Testis (tissue), 3 donors: ENCODE results near the gene SMIM33. TPM values are rescaled to one million over a fixed set of nuclear protein-coding genes. Genes with fewer than 3 reads are reported as not detected.
"Not testable (repeated sequence)": the region's sequence is repeated elsewhere in the genome, so short reads cannot be mapped to it uniquely, and the experiment has no call there.

Experiments used
- DNase-seq: peaks from one replicate; pipeline ENCODE4 v3.0.0-alpha.2; 2019
- H3K27ac ChIP-seq, 2 donors: fragments of 200-600 bp; sonication (generic); one replicate each; pipeline ENCODE4 v1.5.1; 2019
- H3K27me3 ChIP-seq: fragments of 200-600 bp; sonication (generic); one replicate; pipeline ENCODE4 v1.5.1; 2019
- H3K36me3 ChIP-seq: fragments of 200-600 bp; sonication (generic); one replicate; pipeline ENCODE4 v1.5.1; 2017; ENCODE audit warnings: low read depth; ENCODE audit errors: missing control alignments
- H3K4me1 ChIP-seq: fragments of 200-600 bp; sonication (generic); one replicate; pipeline ENCODE4 v1.5.1; 2019
- H3K4me3 ChIP-seq, 2 donors: fragments of 200-600 bp; sonication (generic); one replicate each; pipeline ENCODE4 v1.5.1; 2017 to 2019
- H3K9me3 ChIP-seq: fragments of 200-600 bp; sonication (generic); one replicate; pipeline ENCODE4 v1.5.1; 2017
- POLR2A ChIP-seq: fragments of 450-650 bp; IDR thresholded peaks from one replicate; pipeline ENCODE4 v1.6.1; 2017; ENCODE audit warnings: antibody characterized with exemption, mild to moderate bottlenecking, moderate library complexity
- WGBS, 2 donors: methylation state at CpG; one replicate each; pipeline ENCODE4 v1.1.5; 2018; 5-methylcytosine and 5-hydroxymethylcytosine counted together
- intact Hi-C: fragments of 100-400 bp; cut with DNase I; formaldehyde crosslinking; loops from one replicate; pipeline ENCODE4 v1.15.1; 2023; ENCODE audit warnings: low total_unique reads
- polyA plus RNA-seq: library from polyadenylated mRNA; stranded (reverse); fragments of 350-450 nt; fragmentation: Illumina TruSeq; extraction: RNeasy Lipid Tissue Mini Kit (QIAGEN cat#74804); gene quantifications from one replicate; pipeline ENCODE4 v1.2.3, GENCODE V29; 2014; ENCODE audit warnings: low read depth, low replicate concordance; ENCODE audit not compliant: insufficient read depth
- total RNA-seq, 2 donors: library from RNA; depleted of rRNA; stranded (reverse); fragments of >200 nt; gene quantifications; one replicate each; pipeline ENCODE4 v1.2.3, GENCODE V29; 2016
- TF ChIP-seq, protein P1 (sequence below), 3 experiments: fragments of 450-650 bp in 2 of 3; fragments of 200-600 bp in 1 of 3; sonication (generic) in 1 of 3; IDR thresholded peaks; one replicate each; pipeline ENCODE4 v1.5.1; 2016 to 2019; ENCODE audit warnings: antibody characterized with exemption in 3 of 3, mild to moderate bottlenecking in 2 of 3, moderate library complexity in 1 of 3

Gene SMIM33
- total and polyA plus RNA-seq, 3 donors from 2014 or later: 0.16 TPM; not detected in 2

DNA sequence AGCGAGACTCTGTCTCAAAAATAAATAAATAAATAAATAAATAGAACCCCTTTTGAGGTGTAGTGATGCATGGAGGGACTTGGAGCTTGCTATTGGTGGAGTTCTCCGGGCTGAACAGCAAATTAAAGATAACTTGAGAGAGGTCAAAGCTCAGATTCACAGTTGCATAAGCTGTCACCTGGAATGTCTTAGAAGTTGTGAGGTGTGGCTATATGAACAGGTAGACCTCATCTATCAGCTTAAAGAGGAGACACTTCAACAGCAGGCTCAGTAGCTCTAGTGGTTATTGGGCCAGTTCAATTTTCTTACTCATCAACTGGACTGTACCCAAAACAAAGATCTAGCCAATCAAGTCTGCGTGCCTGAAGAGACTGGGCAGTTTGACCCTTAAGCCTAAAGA lies 23.5 kb downstream of the SMIM33 start:
- TF ChIP-seq, protein P1, sequence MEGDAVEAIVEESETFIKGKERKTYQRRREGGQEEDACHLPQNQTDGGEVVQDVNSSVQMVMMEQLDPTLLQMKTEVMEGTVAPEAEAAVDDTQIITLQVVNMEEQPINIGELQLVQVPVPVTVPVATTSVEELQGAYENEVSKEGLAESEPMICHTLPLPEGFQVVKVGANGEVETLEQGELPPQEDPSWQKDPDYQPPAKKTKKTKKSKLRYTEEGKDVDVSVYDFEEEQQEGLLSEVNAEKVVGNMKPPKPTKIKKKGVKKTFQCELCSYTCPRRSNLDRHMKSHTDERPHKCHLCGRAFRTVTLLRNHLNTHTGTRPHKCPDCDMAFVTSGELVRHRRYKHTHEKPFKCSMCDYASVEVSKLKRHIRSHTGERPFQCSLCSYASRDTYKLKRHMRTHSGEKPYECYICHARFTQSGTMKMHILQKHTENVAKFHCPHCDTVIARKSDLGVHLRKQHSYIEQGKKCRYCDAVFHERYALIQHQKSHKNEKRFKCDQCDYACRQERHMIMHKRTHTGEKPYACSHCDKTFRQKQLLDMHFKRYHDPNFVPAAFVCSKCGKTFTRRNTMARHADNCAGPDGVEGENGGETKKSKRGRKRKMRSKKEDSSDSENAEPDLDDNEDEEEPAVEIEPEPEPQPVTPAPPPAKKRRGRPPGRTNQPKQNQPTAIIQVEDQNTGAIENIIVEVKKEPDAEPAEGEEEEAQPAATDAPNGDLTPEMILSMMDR (IDR thresholded peaks at IDR 0.05): no peak
- no peak for TF ChIP-seq POLR2A
- no peaks in the 10 kb centered on the region for H3K27me3 ChIP-seq
- no peak overlapping the region for H3K4me3 ChIP-seq
- no peaks in the 10 kb centered on the region for H3K4me1 ChIP-seq
- no peak overlapping the region for H3K27ac ChIP-seq
- WGBS, 2 donors: 96% methylated on average over 3 of the region's 3 CpGs
- intact Hi-C loops: no loop called here
- no peaks in the 10 kb centered on the region for H3K36me3 ChIP-seq
- no peak for DNase-seq
- H3K9me3 ChIP-seq: no peaks in the 10 kb centered on the region

DNA sequence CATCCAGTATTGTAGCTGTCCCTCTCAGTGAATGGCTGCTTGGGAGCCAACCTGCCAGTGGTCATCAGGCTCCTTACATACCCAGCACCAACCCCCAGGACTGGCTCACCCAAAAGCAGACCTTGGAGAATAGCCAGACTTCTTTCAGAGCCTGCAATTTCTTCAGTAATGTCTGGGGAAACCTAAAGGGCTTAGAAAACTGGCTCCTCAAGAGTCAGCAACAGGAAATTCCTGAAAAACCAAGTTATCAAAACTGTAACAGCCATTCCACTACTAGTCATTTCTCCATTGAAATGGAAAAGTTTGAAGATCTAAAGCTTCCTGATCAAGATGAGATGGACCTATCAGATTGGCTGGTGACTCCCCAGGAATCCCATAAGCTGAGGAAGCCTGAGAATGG lies 24.0 kb downstream of the SMIM33 start:
- H3K36me3 ChIP-seq: no peaks in the 10 kb centered on the region
- TF ChIP-seq POLR2A: no peak
- intact Hi-C loops: no loop called here
- no peaks in the 10 kb centered on the region for H3K9me3 ChIP-seq
- H3K27ac ChIP-seq: no peak overlapping the region
- H3K4me3 ChIP-seq: no peak overlapping the region
- no peaks in the 10 kb centered on the region for H3K4me1 ChIP-seq
- DNase-seq: no peak
- no peaks in the 10 kb centered on the region for H3K27me3 ChIP-seq

DNA sequence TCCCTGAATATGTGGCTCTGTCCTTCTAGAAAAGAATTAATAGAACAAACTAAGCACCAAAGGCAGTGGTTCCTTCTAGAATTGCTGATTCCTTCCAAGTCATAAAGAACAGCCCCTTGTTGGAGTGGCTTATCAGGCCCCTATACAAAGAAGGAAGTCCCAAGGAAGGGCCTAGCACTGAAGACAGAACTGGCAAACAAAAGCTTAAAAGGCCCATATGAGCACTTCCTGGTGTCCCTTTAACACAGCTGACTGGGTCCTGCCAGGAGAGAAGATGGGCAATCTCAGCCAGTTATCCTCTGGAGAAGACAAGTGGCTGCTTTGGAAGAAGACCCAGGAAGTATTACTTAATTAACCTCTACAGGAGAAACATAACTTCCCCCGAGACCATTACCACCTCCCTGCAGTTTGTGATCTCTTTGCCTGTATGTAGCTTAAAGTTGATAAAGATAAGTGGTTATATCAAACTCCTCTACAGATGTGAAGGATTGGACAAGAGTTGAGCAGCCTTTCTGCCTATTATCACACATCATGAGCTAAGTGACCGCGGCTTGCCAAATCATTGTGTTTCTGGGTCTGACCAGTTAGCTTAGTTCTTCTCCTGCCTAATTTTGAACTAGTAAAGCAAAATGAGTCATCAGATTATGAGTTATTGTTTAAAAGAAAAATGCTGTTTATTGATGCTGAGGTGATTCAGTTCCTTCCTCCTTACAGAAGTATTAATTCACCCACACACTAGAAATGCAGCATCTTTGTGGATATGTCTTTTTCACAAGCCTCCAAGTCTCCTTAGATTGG lies 25.0 kb downstream of the SMIM33 start:
- DNase-seq: no peak
- WGBS, 2 donors: 79 to 90% methylated on average over 3 of the region's 3 CpGs
- no peak overlapping the region for H3K27ac ChIP-seq
- H3K36me3 ChIP-seq: no peaks in the 10 kb centered on the region
- no peak for TF ChIP-seq POLR2A
- TF ChIP-seq, protein P1 (IDR thresholded peaks at IDR 0.05): no peak
- no peaks in the 10 kb centered on the region for H3K9me3 ChIP-seq
- H3K4me3 ChIP-seq: no peak overlapping the region
- intact Hi-C loops: no loop called here
- H3K4me1 ChIP-seq: no peaks in the 10 kb centered on the region
- no peaks in the 10 kb centered on the region for H3K27me3 ChIP-seq

DNA sequence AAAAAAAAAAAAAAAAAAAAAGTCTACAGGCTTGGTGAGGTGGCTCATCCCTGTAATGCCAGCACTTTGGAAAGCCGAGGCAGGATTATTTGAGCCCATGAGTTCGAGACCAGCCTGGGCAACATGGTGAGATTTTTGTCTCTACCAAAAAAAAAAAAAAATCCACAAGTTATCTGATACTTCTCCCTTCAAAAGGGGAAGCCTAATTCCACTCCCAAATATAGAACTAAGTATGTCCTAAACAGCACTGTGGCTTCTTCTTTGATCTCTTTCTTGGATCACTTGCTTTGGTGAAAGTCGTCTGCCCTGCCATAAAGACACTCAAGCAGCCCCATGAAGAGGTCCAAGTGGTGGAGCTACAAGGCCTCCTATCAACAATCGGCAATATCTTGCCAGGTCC lies 30.6 kb downstream of the SMIM33 start:
- 92 to 94% methylated on average over 4 of the region's 4 CpGs for WGBS, 2 donors
- intact Hi-C loops: no loop called here
- Histone ChIP-seq H3K27ac (no peak overlapping the region), H3K9me3 (no peaks in the 10 kb centered on the region), H3K4me1 (no peaks in the 10 kb centered on the region), H3K36me3 (no peaks in the 10 kb centered on the region), H3K27me3 (no peaks in the 10 kb centered on the region), H3K4me3 (no peak overlapping the region)
- DNase-seq: no peak
- no peak for TF ChIP-seq POLR2A
- TF ChIP-seq, protein P1 (IDR thresholded peaks at IDR 0.05): no peak

DNA sequence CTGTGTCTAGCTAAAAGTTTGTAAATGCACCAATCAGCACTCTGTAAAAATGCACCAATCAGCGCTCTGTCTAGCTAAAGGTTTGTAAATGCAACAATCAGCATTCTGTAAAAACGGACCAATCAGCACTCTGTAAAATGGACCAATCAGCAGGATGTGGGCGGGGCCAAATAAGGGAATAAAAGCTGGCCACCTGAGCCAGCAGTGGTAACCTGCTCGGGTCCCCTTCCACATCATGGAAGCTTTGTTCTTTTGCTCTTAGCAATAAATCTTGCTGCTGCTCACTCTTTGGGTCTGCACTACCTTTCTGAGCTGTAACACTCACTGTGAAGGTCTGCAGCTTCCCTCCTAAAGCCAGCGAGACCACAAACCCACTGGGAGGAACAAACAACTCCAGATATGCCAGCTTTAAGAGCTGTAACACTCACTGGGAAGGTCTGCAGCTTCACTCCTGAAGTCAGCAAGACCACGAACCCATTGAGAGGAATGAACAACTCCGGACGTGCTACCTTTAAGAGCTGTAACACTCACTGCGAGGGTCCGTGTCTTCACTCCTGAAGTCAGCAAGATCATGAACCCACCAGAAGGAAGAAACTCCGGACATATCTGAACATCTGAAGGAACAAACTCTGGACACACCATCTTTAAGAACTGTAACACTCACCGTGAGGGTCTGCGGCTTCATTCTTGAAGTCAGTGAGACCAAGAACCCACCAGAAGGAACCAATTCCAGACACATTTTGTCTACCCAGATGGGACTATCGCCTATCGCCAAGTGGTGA lies 32.4 kb downstream of the SMIM33 start:
- H3K36me3 ChIP-seq, H3K4me1 ChIP-seq, DNase-seq, H3K27me3 ChIP-seq, H3K27ac ChIP-seq, H3K4me3 ChIP-seq, intact Hi-C loops, H3K9me3 ChIP-seq: not testable (repeated sequence)
- 89 to 91% methylated on average over 15 of the region's 15 CpGs for WGBS, 2 donors

DNA sequence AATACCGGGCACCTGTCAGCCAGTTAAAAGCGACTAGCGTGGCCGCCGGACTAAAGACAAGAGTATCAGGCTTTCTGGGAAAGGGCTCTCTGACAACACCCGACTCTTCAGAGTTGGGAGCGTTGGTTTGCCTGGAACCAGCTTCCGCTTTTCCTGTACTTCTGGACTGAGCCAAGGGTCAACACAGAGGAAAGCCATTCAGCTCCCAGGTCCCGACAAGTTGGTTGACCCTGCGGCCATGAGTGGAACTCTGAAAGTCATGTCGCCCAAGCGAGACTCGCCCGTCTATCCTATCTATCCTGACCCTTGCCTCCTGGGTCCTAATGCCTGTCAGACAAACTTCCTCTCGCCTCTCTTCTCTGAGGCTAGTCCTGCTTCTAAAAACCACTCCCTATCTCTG lies 33.1 kb downstream of the SMIM33 start:
- H3K9me3 ChIP-seq, H3K4me1 ChIP-seq, H3K27me3 ChIP-seq, H3K27ac ChIP-seq, intact Hi-C loops, DNase-seq, H3K36me3 ChIP-seq, H3K4me3 ChIP-seq: not testable (repeated sequence)
- 80 to 83% methylated on average over 15 of the region's 15 CpGs for WGBS, 2 donors

DNA sequence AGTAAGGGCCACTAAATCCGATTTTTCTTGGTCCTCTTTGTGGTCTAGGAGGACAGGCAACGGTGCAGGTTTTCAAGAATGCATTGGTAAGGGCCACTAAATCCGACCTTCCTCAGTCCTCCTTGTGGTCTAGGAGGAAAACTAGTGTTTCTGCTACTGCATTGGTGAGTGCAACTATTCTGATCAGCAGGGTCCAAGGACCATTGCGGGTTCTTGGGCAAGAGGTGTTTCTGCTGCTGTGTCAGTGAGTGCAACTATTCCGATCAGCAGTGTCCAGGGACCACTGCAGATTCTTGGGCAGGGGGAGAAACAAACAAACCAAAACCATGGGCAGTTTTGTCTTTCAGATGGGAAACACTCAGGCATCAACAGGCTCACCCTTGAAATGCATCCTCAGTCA lies 33.9 kb downstream of the SMIM33 start:
- H3K4me3 ChIP-seq, H3K4me1 ChIP-seq, DNase-seq, H3K27ac ChIP-seq, H3K36me3 ChIP-seq, intact Hi-C loops, H3K9me3 ChIP-seq, H3K27me3 ChIP-seq: not testable (repeated sequence)
- WGBS, 2 donors: 84 to 86% methylated on average over 5 of the region's 5 CpGs
